GM19025 (cell line): ENCODE results near the gene KCNQ5.
"Not testable (repeated sequence)": the region's sequence is repeated elsewhere in the genome, so short reads cannot be mapped to it uniquely, and the experiment has no call there.

Experiments used
- ATAC-seq: cut with Tn5 transposase; IDR thresholded peaks from one replicate; pipeline ENCODE4 v1.9.1; 2021; ENCODE audit warnings: mild to moderate bottlenecking, low read depth, moderate library complexity; ENCODE audit not compliant: unreplicated experiment

The KCNQ5 gene

DNA sequence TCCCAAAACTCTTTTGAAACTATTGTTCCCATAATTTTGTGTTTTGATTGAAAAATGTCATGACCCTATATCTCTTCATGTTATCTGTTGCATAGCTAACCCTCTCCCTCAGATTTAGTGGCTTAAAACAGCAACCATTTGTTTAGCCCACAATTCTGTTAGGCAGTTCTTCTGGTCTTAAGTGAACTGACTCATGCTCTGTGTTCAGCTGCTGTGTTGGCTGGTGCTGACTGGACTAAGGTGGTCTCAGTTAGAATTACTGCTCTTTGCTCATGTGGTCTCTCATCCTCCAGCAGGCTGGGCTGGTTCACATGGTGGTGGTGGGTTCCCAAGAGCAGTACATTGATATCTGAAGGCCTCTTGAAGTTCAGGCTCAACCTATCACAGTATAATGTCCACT lies 522.7 kb downstream of the KCNQ5 start:
- no peak for ATAC-seq

DNA sequence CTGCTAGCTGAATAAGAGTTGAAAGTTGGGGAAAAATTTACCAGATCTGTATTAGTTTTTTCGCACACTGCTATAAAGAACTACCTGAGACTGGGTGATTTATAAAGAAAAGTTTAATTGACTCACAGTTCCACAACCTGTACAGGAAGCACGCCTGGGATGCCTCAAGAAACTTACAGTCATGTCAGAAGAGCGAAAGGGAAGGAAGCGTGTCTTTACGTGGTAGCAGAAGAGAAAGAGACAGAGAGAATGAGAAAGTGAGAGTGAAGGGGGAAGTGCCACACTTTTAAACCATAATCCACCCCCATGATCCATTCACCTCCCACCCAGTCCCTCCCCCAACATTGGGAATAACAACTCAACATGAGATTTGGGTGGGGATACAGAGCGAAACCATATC lies 523.8 kb downstream of the KCNQ5 start:
- ATAC-seq = no peak

GRCh38 chr6:73151732-73152131 lies 529.9 kb downstream of the KCNQ5 start:
- no peak for ATAC-seq

- no peak for ATAC-seq
Measured at GRCh38 chr6:73152556-73152955, 530.7 kb downstream of the KCNQ5 start.

DNA sequence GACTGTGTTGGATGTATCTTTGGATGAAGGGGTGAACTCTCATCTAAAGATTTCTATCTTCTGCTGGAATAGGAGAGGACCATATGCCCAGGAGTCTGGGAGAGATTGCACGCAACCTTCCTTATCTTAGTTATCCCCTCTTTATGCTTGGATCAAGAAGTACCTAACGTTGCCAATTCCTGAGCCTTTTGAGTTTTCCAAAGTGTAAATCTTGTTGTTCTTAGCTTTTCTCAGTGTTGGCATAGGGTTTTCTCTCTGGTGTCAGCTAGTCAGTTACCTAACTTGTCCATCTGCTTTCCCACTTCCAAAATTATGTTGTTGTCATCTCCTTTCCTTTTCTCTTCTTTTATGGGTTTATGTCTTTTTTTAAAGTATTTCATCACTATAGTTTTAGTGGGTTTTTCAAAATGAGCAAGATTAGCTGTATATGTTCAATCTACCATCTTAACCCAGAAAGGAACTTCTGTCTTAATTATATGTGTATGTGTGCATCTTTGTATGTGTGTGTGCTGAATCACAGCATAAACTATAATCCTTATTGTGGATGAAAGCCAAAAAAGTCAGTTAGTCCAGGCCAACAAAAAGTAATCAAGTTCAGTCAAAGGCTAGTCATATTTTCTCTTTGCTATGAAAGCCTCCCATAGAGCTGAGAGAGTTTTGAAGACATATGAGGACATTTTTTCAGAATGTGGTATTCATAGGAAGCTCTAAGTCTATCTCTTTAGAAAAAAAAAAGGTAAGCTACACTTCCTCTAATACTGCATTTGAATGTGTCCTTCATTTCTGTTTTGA lies 531.3 kb downstream of the KCNQ5 start:
- ATAC-seq = no peak

DNA sequence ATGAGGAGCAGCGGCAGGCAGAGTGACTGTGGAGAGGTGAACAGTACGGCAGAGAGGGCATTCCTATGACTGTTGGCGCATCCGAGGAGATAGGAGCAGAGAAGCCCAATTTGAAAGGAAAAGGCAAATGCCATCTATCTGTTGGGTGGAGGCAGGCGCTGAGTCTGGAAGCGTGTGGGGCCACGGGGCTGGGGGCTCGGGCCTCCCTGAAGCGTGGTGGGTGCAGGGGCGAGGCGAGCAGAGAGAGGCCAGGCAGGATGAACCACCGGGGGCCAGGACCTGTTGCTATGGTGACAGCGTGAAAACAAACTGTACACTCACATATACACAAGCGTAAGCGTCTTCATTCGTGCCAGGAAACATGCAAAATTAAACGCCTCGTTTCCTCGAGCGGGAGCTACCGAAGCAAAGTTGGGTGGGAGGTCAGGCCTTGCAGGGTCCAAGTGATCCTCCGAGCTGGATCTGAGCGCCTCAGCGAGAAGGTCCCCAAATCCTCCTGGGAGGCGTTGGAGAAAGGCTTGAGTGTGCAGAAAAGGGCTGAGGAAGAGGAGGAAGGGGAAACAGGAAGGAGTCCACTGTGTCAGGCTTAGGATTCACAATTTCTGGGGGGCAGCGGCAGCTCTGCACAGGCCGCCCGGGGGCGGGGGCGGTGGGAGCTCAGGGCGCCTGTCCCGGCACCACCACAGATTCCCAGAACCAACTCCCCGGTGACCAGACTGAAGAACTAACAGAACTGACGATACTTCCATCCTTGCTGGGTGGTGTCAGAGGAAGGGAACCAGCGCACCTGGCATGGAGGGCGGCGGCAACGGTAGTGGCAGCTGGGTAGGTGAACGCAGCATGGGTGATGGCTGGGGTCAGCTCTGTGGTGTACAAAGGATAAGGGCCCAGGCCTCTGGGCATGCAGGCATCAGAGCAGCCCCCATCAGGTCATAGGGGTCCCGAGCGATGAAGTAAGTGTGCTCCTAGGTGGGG lies 535.2 kb downstream of the KCNQ5 start:
- ATAC-seq = no peak

DNA sequence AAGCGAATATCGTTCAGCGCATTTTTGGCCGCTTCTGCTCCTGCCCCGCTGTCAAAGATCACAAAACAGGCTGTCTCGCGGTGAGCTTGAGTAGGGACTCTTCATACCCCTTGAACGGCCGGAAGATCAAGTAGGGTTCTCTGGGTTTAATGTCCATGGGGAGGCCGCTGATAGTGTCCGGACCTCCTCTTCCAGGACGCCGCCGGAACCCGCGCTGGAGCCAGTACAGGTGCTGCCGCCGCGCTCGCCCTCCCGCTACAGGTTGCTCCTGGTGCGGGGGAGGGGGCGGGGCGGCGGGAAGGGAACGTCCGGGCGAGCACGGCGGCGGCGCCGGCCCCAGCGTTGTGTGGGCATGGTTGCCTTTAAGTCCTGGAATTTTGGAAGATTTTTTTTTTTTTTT lies 536.0 kb downstream of the KCNQ5 start:
- no peak for ATAC-seq

DNA sequence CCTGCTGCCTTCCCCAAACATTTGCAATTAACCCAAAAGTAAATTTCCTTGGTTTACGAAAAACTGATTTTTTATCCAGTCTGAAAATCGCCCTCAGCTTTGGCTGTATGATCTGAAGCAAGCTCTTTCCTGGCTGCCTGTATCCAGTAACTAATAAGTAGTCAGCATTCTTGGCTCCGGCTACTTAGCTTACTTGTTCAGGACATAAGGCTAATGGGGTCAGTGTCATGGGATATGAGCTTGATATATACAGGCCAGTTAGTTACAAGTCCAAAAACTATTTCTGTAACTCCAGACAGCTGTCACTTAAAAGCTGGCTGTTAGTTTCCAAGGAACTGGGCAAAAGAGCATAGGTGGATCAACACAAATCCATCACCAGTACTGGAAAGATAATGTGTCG lies 547.2 kb downstream of the KCNQ5 start:
- ATAC-seq = no peak

DNA sequence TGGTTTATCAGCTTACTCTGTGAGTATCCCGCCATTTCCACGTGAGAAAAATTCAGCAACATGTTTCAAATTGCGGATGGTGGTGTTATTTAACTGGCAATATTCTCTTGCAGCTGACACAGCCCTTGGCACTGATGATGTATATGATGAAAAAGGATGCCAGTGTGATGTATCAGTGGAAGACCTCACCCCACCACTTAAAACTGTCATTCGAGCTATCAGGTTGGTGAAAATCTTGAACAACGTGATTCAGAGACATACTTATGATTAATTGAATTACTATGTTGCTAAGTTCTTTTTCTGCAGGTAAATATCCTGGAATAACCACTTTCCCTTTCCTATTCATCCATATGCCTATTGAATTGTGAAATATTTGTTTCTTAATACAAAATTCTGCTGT lies 547.8 kb downstream of the KCNQ5 start:
- no peak for ATAC-seq

- ATAC-seq = no peak
Measured at GRCh38 chr6:73174646-73175045, 552.8 kb downstream of the KCNQ5 start.

- ATAC-seq = no peak
Measured at GRCh38 chr6:73176057-73176456, 554.2 kb downstream of the KCNQ5 start.

DNA sequence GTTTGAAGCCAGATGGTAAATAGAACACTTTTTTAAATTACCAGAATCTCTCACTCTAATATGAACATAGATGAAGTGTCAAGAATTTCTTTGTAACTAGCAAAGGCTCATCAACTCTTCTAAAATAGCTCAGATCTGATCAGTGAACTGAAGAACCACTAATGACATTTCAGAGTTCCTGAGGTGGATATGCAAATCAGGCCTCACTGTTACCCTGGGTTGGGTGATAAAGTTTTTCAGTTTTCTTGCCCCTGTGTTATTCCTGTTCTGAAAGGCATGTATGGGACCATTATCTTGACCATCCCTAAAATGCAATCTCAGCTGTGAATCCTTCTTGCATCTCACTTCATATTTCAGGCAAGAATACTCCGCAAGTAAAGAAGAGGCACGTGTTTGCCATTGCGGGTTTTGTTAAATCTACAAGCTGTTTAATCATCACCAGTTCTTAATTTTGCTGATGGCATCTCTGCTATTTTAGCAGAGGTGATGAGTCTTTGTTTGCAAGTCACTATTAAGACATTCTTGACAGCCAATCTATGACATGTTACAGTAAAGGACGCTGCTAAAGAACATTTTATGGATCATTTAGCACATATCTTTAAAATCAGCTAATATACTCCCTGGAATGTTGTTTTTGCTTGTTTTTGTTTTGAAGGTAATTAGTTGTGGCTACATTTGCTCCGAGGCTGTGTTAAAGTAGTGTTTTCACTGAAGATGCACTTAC lies 555.5 kb downstream of the KCNQ5 start:
- ATAC-seq = peak; percentile 56

DNA sequence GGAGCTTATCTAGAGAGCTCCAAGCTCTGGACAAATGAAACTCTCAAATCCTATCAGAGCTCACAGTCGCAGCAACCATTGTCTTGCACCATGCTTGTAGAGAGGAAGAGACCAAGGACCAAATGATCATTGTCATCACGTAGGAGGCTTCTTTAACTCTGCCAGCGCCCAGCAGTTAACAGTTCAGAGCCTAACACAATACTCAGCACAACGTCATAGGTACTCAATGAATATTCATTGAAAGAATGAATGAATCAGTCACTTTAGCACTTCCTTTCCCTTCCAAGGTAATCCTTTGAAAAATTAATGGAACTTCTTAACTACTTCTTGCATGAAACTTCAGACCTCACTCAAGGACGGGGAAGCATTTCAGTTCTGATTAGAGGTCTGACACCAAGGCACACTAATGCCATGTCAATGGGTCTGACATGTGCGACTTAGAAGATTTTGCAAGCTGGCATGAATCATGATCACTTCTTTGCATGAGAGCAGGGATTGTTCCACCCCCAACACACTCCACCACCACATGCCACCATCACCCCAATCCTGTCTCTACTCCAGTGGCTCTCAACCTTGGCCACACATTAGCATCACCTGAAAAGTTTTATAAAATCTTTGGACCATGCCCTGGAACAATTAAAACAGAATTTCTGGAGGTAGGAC lies 558.3 kb downstream of the KCNQ5 start:
- ATAC-seq = no peak

- peak; percentile 77 for ATAC-seq
Measured at GRCh38 chr6:73180763-73181619, 559.1 kb downstream of the KCNQ5 start.

DNA sequence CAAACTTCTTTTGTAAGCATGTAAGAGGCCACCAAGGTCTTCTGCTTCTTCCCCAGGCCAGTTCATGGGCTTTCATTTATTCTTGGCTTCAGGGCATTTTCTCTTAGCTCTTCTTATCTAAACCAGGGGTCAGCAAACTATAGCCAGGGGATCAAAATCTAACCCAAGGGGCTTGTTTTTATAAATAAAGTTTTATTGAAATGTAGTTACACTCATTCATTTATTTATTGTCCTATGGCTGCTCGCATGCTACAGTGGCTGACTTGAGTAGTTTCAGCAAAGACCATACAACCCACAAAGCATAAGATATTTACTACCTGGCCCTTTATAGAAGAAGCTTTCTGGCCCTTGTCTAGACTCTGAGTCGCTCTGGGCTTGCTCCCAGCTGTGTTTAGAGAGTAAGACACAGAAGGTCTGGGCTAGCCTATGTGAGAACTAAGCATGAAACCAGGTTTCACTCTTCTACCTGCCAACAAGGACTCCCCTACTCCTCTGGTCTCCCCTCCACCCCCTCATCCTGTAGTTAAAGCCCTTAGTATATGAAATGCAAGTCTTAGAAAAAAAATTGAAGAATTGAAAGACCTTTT lies 560.2 kb downstream of the KCNQ5 start:
- ATAC-seq = no peak

- ATAC-seq = not testable (repeated sequence)
Measured at GRCh38 chr6:73193302-73193701, 571.4 kb downstream of the KCNQ5 start.

GRCh38 chr6:73194744-73195143 lies 572.9 kb downstream of the KCNQ5 start:
- ATAC-seq = no peak

- no peak for ATAC-seq
Measured at GRCh38 chr6:73200247-73200646, 578.4 kb downstream of the KCNQ5 start.

GRCh38 chr6:73200735-73201134 lies 578.9 kb downstream of the KCNQ5 start:
- no peak for ATAC-seq
